ENCODE data around the gene HNF1B.

HNF1B gene

DNA sequence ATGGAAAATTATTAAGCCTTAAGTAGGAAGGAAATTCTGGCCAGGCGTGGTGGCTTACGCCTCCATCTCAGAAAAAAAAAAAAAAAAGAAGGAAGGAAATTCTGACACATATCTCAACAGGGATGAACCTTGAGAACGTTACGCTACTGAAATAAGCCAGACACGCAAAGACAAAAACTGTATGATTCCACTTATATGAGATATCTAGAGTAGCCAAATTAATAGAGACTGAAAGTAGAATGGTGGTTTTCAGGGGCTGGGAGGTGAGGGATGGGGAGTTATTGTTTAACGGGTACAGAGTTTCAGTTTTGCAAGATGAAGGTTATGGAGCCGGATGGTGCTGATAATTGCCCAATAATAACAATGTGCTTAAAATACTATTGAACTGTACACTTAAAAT is 16.2 kb upstream of the HNF1B start:
- no peak for DNase-seq

DNA sequence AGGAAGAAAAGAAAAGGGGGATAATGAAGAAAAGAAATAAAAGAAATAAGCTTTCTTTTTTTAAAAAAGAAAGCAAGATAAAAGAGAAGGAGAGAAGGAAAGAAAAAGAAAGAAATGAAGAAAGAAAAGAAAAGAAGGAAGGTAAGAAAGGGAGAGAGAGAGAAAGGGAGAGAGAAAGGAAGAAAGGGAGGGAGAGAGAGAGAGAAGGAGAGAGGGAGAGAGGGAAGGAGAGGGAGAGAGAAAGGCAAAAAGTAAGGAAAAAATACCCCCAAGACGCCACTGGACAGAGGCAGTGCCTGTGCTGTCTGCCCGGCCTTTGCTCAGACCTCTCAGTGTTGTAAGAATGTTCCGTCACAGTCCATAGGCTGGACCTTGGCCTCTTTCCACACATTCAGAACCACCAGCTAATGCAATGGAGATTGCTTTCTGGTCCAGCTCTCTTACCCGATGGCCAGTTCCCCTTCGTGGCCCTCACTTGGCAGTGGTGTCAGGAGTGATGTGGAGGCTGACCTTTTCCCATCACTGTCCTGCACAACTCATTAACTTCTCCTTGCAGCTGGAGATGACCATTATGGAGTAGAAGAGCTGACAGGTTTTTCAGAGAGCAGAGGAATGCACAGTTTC is 14.3 kb upstream of the HNF1B start:
- DNase-seq: no peak

DNA sequence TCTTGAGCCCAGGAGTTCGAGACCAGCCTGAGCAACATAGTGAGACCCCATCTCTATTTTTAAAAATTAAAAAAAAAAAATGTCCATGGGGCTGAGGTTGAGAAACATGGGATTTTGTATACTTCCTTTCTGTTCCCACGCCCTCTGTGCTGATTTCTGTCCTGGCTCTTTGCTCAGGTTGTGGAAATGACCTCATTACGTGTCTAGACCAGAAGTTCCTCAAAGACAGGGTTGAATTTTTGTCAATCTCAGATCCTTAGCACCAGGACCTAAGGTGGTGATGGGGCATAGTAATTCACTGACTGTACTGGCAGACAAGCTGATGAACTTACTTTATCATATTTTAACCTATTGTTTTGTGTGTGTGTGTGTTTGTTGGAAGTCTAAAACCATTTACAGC is 11.2 kb upstream of the HNF1B start:
- no peak for DNase-seq

- DNase-seq: no peak
Measured at GRCh38 chr17:37755455-37755854, 10.6 kb upstream of the HNF1B start.

- DNase-seq: no peak
Measured at GRCh38 chr17:37754363-37754762, 9.5 kb upstream of the HNF1B start.

GRCh38 chr17:37752482-37752881 is 7.6 kb upstream of the HNF1B start:
- no peak for DNase-seq

GRCh38 chr17:37750768-37751475 is 6.1 kb upstream of the HNF1B start:
- DNase-seq: no peak

DNA sequence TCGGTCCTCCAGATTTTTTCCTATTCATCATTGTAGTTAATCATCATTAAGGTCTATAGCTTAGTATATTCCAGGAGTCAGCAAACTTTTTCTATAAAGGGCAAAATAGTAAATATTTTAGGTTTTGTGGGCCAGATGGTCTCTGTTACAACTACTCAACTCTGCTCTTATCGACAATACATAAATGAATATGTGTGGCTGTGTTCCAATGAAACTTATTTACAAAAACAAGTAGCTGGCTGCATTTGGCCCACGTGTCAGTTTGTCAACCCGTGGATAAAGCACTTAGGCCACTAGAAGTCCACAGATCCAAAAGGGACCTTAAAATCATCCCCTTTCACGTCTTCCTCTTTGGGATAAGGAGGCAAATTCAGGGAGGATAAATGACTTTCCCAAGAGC is 5.4 kb upstream of the HNF1B start:
- DNase-seq: no peak

GRCh38 chr17:37747222-37747621 is 2.4 kb upstream of the HNF1B start:
- no peak for DNase-seq

GRCh38 chr17:37746617-37747016 is 1.8 kb upstream of the HNF1B start:
- no peak for DNase-seq

- no peak for DNase-seq
Measured at GRCh38 chr17:37745801-37746426, 1.1 kb upstream of the HNF1B start.

- DNase-seq: no peak
Measured at GRCh38 chr17:37744633-37744927, 279 bp downstream of the HNF1B start.

DNA sequence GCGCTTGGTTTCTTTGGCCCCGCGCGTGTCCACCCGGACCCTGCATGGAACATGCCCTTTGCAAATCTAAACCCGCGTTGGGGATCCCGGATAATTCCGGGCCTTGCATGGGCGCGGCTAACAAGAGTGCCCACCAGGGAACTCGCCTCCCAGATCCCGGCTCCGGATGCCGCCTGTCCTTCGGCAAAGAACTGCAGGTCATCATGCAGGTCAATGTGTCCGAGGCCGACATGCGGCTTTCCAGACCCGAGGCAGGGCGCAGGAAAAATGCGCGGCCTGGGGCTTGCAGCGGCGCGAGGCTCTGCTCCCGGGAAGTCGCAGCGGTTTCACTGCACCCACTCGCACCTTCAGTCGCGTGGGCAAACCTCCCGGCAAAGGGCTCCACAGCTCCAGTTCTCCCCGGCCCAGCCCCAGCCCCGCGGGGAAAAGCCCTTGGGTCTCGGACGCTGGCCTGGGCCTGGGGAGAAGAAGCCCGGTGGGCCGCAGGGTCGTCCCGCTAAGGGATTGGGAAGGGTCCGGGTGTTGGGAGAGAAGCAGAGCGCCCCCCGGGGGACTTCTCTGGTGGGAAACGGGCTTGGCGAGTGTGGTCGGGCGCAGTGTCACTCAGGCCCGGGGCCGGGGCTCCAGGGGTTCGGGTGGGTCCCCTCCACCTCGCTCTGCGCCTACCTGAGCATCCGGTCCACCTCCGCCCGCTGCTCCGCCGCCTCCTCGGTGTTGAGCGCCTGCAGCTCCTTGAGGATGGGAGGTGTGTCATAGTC is 805 bp downstream of the HNF1B start:
- DNase-seq: no peak

- DNase-seq: no peak
Measured at GRCh38 chr17:37743612-37743874, 1.3 kb downstream of the HNF1B start.

DNA sequence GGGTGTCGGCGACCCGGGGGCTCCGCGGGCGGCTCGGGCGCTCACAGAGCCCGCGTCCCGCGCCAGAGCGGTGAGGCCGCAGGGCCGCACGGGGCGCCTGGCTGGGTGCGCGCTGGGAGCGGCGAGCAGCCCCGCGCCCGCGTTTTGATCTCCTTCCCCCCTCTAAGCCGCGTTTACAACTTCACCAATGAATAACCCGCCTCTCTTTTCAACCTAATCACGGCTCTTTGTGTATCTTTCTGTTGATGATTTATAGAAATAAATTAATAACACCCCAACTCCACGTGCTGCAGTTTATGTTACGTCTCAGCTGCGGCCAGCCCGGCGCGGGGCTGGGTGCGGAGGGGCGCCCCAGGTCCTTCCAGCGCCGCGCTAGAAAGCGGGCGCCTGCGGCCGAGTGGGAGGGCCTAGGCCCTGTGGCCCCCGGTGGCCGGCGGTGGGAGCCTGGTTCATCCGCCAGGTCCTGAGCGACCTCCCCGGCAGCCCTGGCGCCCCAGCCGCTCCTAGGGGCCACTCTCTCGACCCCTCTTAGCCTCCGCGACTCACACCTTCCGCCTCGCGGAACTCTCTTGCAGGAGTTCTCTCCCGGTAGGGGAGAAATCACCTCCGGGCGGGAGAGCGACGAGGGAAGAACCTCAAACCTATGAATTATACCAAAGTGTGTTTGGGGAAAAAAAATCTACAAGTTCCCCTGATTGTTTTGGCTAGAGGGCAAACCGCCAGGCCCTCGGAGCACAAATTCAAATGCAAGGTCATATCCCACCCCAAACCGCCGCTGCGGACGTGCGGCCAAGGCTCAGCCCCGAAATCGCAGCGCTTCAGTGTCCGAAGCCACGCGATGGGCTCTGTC is 1.9 kb downstream of the HNF1B start:
- DNase-seq: no peak

- DNase-seq: no peak
Measured at GRCh38 chr17:37742116-37742761, 2.6 kb downstream of the HNF1B start.

- no peak for DNase-seq
Measured at GRCh38 chr17:37741341-37742115, 3.3 kb downstream of the HNF1B start.

DNA sequence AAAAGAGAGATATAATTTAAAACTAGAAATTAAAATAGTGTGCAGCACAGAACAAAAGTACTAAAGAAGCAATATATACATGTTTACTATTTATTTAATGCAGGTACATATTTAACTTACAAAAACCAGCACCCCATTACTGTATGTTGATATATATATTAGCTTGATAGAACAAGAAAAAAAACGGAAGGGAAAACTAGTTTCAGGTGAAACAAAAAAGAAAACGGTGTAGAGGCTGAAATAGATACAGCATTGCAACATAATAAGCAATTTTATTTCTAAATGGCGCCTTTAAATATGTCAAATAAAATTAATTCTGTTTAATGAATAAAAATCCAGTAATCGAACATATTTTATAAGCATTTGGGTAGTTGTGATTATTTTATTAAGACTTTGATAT is 3.9 kb downstream of the HNF1B start:
- no peak for DNase-seq

DNA sequence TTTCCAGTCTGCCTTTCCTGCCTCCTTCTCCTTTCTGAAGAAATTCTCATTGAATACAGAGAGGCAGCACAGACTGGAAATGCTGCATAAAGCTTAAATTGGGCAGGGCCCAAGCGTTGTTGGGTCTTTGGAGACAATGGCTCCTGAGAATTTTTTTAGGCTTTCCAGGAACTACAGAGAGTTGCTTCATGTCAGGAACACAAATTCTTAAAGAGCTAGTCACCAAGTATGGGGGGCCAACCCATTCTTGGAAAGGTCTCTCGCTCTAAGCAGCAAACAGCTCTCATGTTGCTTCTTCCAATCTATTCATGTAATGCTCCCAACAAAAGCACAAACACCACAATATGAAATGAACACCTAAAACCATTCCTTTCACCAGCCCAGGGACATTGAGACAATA is 6.9 kb downstream of the HNF1B start:
- no peak for DNase-seq

- DNase-seq: no peak
Measured at GRCh38 chr17:37737081-37737480, 7.8 kb downstream of the HNF1B start.

DNA sequence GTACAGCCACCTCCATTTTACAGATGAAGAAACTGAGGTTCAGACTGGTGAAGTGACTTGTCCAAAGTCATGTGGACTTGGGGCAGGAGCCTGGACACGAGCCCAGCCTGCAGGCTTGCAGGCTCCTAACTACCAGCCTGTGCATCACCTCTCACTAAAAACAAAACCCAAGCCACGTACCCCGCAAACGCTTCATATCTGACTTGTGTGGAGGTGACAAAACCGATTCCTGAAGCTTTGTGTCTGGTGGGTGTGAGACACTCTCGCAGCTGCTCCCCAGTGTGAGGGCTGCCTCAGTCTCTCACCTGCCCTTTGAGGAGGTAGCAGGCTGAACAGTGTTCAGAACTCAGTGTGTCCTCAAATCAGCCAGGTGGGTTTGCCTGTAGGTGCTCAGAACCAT is 8.4 kb downstream of the HNF1B start:
- DNase-seq: no peak

DNA sequence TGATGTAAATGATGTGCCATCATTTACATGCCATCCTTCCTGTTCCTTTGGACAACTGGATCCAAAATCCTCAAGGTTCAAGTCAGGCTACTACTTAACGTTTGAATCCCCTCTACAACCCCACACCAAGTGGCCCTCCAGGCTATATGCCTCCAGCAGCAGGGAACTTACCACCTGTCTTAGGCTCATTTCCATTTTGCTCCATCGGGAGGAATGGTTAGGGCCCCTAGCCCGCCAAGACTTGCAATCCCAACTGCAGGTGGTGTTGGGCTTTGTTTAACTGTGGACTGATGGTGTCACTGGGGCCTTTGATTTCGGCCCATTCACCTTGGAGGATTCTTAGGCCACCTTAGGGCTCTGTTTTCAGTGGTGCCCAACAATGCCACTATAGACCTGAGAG is 9.7 kb downstream of the HNF1B start:
- no peak for DNase-seq

Measured in NCI-H187 (cell line).